Measurements from ENCODE around the gene EXOSC9.

Gene EXOSC9

GRCh38 chr4:121788896-121789295 lies 12.2 kb upstream of the EXOSC9 start:
- no peak for DNase-seq (ENCODE audit: low read depth, low spot score)

GRCh38 chr4:121789455-121789854 lies 11.7 kb upstream of the EXOSC9 start:
- DNase-seq (ENCODE audit: low read depth, low spot score), result no peak

GRCh38 chr4:121789960-121790829 lies 10.9 kb upstream of the EXOSC9 start:
- DNase-seq (ENCODE audit: low read depth, low spot score), result peak; percentile 20

GRCh38 chr4:121790976-121791375 lies 10.1 kb upstream of the EXOSC9 start:
- DNase-seq (ENCODE audit: low read depth, low spot score), result no peak

GRCh38 chr4:121791481-121791880 lies 9.6 kb upstream of the EXOSC9 start:
- no peak for DNase-seq (ENCODE audit: low read depth, low spot score)

GRCh38 chr4:121792966-121793365 lies 8.2 kb upstream of the EXOSC9 start:
- DNase-seq (ENCODE audit: low read depth, low spot score), result no peak

- no peak for DNase-seq (ENCODE audit: low read depth, low spot score)
These were observed 6.5 kb upstream of the EXOSC9 start for GRCh38 chr4:121794505-121795188.

GRCh38 chr4:121796283-121796682 lies 4.8 kb upstream of the EXOSC9 start:
- DNase-seq (ENCODE audit: low read depth, low spot score), result no peak

- DNase-seq (ENCODE audit: low read depth, low spot score), result no peak
These were observed 1.8 kb upstream of the EXOSC9 start for GRCh38 chr4:121799208-121799823.

- DNase-seq (ENCODE audit: low read depth, low spot score), result no peak
These were observed 1.1 kb upstream of the EXOSC9 start for GRCh38 chr4:121799867-121800501.

GRCh38 chr4:121800638-121800960 lies 524 bp upstream of the EXOSC9 start:
- DNase-seq (ENCODE audit: low read depth, low spot score), result no peak

GRCh38 chr4:121801715-121802075 lies 572 bp downstream of the EXOSC9 start:
- no peak for DNase-seq (ENCODE audit: low read depth, low spot score)

- no peak for DNase-seq (ENCODE audit: low read depth, low spot score)
These were observed 5.3 kb downstream of the EXOSC9 start for GRCh38 chr4:121806411-121806810.

- DNase-seq (ENCODE audit: low read depth, low spot score), result no peak
These were observed 10.0 kb downstream of the EXOSC9 start for GRCh38 chr4:121811122-121811521.

GRCh38 chr4:121814756-121815155 lies 13.6 kb downstream of the EXOSC9 start:
- DNase-seq (ENCODE audit: low read depth, low spot score), result no peak

- no peak for DNase-seq (ENCODE audit: low read depth, low spot score)
These were observed 15.9 kb downstream of the EXOSC9 start for GRCh38 chr4:121817006-121817405.

GRCh38 chr4:121817701-121818100 lies 16.6 kb downstream of the EXOSC9 start:
- DNase-seq (ENCODE audit: low read depth, low spot score), result no peak

- DNase-seq (ENCODE audit: low read depth, low spot score), result no peak
These were observed 17.1 kb downstream of the EXOSC9 start for GRCh38 chr4:121818215-121818614.

GRCh38 chr4:121819216-121819965 lies 18.3 kb downstream of the EXOSC9 start:
- no peak for DNase-seq (ENCODE audit: low read depth, low spot score)

GRCh38 chr4:121822047-121822446 lies 20.9 kb downstream of the EXOSC9 start:
- DNase-seq (ENCODE audit: low read depth, low spot score), result no peak

GRCh38 chr4:121822796-121823504 lies 21.8 kb downstream of the EXOSC9 start:
- no peak for DNase-seq (ENCODE audit: low read depth, low spot score)
